Calu3 (cell line): ENCODE measurements around the gene DLG2. TPM values are rescaled to one million over a fixed set of nuclear protein-coding genes. Genes with fewer than 3 reads are reported as not detected.
A peak's percentile ranks its signal among the peaks of the same experiment; 100 is the strongest.

Experiments
- BruUV-seq: library from RNA; stranded (reverse); fragments of 400-500 nt; replicated peaks from 2 replicates; lab custom pipeline; 2021; lab: Mats Ljungman, UMichigan
- CTCF ChIA-PET: fragments of 300-600 bp; sonication (Branson Sonifier 250); formaldehyde crosslinking; loops from one replicate; lab custom pipeline; 2022; ENCODE audit warnings: antibody characterized with exemption; lab: Charles Lee
- DNase-seq: peaks from one replicate; pipeline ENCODE4 v3.0.0; 2022
- H3K27ac Mint-ChIP-seq: one replicate; pipeline ENCODE4 v1.8.0; 2022; ENCODE audit warnings: mixed read lengths; ENCODE audit not compliant: unreplicated experiment
- H3K27me3 Mint-ChIP-seq: one replicate; pipeline ENCODE4 v1.8.0; 2022; ENCODE audit warnings: mixed read lengths; ENCODE audit not compliant: unreplicated experiment
- H3K36me3 Mint-ChIP-seq: one replicate; pipeline ENCODE4 v1.8.0; 2022; ENCODE audit warnings: mild to moderate bottlenecking, moderate library complexity, mixed read lengths; ENCODE audit not compliant: insufficient read depth, unreplicated experiment
- H3K4me1 Mint-ChIP-seq: one replicate; pipeline ENCODE4 v1.8.0; 2022; ENCODE audit warnings: mild to moderate bottlenecking, low read depth, mixed read lengths; ENCODE audit not compliant: unreplicated experiment
- H3K4me3 Mint-ChIP-seq: one replicate; pipeline ENCODE4 v1.8.0; 2022; ENCODE audit warnings: mild to moderate bottlenecking, low read depth, moderate library complexity, mixed read lengths; ENCODE audit not compliant: unreplicated experiment
- H3K9me3 Mint-ChIP-seq: one replicate; pipeline ENCODE4 v1.8.0; 2022; ENCODE audit warnings: low read depth, mixed read lengths; ENCODE audit not compliant: unreplicated experiment
- CTCF ChIP-seq: fragments of 200-600 bp; IDR thresholded peaks from one replicate; pipeline ENCODE4 v1.8.0; 2022; ENCODE audit warnings: antibody characterized with exemption; ENCODE audit not compliant: unreplicated experiment
- intact Hi-C: fragments of 100-400 bp; cut with micrococcal nuclease; formaldehyde crosslinking; loops from one replicate; pipeline ENCODE4 v1.10.0; 2022; ENCODE audit not compliant: unreplicated experiment
- total RNA-seq: library from RNA; stranded (reverse); gene quantifications from 2 replicates; pipeline ENCODE4 v1.2.3, GENCODE V29; 2022

Gene DLG2
- total RNA-seq, 1 experiment from 2014 or later, result 0.71 TPM

GRCh38 chr11:84573868-84574267, 1053.3 kb downstream of the DLG2 start:
- Mint-ChIP-seq H3K4me3 (no peak overlapping the region), H3K27me3 (peaks cover 35% of the 10 kb centered on the region), H3K27ac (no peak overlapping the region), H3K36me3 (no peaks in the 10 kb centered on the region), H3K9me3 (no peaks in the 10 kb centered on the region), H3K4me1 (no peaks in the 10 kb centered on the region)
- no TSS peak for BruUV-seq
- TF ChIP-seq CTCF, result no peak
- CTCF ChIA-PET, result no interaction called here
- intact Hi-C loops, result no loop called here
- DNase-seq, result no peak

- no peak for DNase-seq
- H3K4me1 Mint-ChIP-seq, result peaks cover under 1% of the 10 kb centered on the region
- H3K9me3 Mint-ChIP-seq, result no peaks in the 10 kb centered on the region
- H3K27me3 Mint-ChIP-seq, result no peaks in the 10 kb centered on the region
- no peak overlapping the region for H3K4me3 Mint-ChIP-seq
- no peak overlapping the region for H3K27ac Mint-ChIP-seq
- no peaks in the 10 kb centered on the region for H3K36me3 Mint-ChIP-seq
- CTCF ChIA-PET, result no interaction called here
- intact Hi-C loops, result no loop called here
- no peak for TF ChIP-seq CTCF
- BruUV-seq, result no TSS peak
Measured at GRCh38 chr11:84566671-84567070, 1060.5 kb downstream of the DLG2 start.

GRCh38 chr11:84564867-84565184, 1062.3 kb downstream of the DLG2 start:
- no peaks in the 10 kb centered on the region for H3K36me3 Mint-ChIP-seq
- TF ChIP-seq CTCF, result no peak
- H3K27ac Mint-ChIP-seq, result no peak overlapping the region
- BruUV-seq, result no TSS peak
- H3K27me3 Mint-ChIP-seq, result no peaks in the 10 kb centered on the region
- no peaks in the 10 kb centered on the region for H3K9me3 Mint-ChIP-seq
- intact Hi-C loops, result no loop called here
- no peak for DNase-seq
- no peak overlapping the region for H3K4me3 Mint-ChIP-seq
- CTCF ChIA-PET, result interaction anchor here (1.5 kb wide), 1 partner anchor 16 kb away, joined by 4 read pairs; no protein-coding TSS in a partner anchor
- peaks cover 9% of the 10 kb centered on the region for H3K4me1 Mint-ChIP-seq

- BruUV-seq, result no TSS peak
- Mint-ChIP-seq H3K36me3 (no peaks in the 10 kb centered on the region), H3K27ac (no peak overlapping the region), H3K27me3 (no peaks in the 10 kb centered on the region), H3K4me3 (no peak overlapping the region), H3K9me3 (no peaks in the 10 kb centered on the region), H3K4me1 (peaks cover 9% of the 10 kb centered on the region)
- intact Hi-C loops, result no loop called here
- peak; percentile 57 for DNase-seq
- CTCF ChIA-PET, result interaction anchor here (1.5 kb wide), 1 partner anchor 17 kb away, joined by 4 read pairs; no protein-coding TSS in a partner anchor
- TF ChIP-seq CTCF, result no peak
Measured at GRCh38 chr11:84564180-84564866, 1062.8 kb downstream of the DLG2 start.
